ENCODE results near the gene MYO3A.

The MYO3A gene

DNA sequence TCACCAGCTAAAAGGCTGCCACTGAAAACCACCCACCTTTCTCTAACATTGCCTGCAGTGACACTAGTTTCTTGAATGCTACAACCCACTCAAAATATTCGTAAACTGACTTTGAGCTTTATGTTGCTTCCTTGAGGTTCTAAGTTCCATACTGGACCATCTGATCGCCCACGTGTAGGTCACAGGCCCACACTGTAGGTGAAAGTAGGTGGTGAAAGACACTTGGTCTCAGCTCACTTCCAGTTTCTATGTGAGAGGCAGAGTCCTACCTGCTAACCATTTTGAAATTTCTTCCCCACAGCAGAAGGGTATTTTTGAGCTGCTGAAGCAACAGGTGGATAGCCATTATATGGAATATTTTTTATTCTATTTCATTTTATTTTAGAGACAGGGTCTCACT is 97.3 kb downstream of the MYO3A start:
- H3K9me3 ChIP-seq (ENCODE audit: control insufficient read depth, insufficient read depth, low read length) = no peaks in the 10 kb centered on the region
- H3K27me3 ChIP-seq (ENCODE audit: control insufficient read depth, low read length) = no peaks in the 10 kb centered on the region
- H3K4me1 ChIP-seq (ENCODE audit: control insufficient read depth, low read length) = peaks cover 4% of the 10 kb centered on the region; the same call in 1 of the 2 replicates
- no peak overlapping the region for H3K4me2 ChIP-seq (ENCODE audit: low read length)
- no peaks in the 10 kb centered on the region for H3K79me2 ChIP-seq (ENCODE audit: control insufficient read depth, low read length)
- no peak overlapping the region for H3K27ac ChIP-seq (ENCODE audit: low read depth, low read length)
- H4K20me1 ChIP-seq (ENCODE audit: control insufficient read depth, insufficient read depth, low read depth, low read length) = no peaks in the 10 kb centered on the region
- H3K36me3 ChIP-seq (ENCODE audit: control insufficient read depth, low read length) = no peaks in the 10 kb centered on the region
- H3K4me3 ChIP-seq (ENCODE audit: low read length) = no peak overlapping the region
- TF ChIP-seq, protein P1, sequence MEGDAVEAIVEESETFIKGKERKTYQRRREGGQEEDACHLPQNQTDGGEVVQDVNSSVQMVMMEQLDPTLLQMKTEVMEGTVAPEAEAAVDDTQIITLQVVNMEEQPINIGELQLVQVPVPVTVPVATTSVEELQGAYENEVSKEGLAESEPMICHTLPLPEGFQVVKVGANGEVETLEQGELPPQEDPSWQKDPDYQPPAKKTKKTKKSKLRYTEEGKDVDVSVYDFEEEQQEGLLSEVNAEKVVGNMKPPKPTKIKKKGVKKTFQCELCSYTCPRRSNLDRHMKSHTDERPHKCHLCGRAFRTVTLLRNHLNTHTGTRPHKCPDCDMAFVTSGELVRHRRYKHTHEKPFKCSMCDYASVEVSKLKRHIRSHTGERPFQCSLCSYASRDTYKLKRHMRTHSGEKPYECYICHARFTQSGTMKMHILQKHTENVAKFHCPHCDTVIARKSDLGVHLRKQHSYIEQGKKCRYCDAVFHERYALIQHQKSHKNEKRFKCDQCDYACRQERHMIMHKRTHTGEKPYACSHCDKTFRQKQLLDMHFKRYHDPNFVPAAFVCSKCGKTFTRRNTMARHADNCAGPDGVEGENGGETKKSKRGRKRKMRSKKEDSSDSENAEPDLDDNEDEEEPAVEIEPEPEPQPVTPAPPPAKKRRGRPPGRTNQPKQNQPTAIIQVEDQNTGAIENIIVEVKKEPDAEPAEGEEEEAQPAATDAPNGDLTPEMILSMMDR (IDR thresholded peaks at IDR 0.05; ENCODE audit: low read depth, low read length, poor library complexity, severe bottlenecking) = no peak
- TF ChIP-seq EZH2phosphoT487 (IDR thresholded peaks at IDR 0.05; ENCODE audit: borderline replicate concordance, low read length) = no peak
- no peaks in the 10 kb centered on the region for H3K9me2 ChIP-seq (replicated peaks; ENCODE audit: control insufficient read depth, low read length)
- H3F3A ChIP-seq (ENCODE audit: control insufficient read depth, insufficient read depth) = no peaks in the 10 kb centered on the region

DNA sequence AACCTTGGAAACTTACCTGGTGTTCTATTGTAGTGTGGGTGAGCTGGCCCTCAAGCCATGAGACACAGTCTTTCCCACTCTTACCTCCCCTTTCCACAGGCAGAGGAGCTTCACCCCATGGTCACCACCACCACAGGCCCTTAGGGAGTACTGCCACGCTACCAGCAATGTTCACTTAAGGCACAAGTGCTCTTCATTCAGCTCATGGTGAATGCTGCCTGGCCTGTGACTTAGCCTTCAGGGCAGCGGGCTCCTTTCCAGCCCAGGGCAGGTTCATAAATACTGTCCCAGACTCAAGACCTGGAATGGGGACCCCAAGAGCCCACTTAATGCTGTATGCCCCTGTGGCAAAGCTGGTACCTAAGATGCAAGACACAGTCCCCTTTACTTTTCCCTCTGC is 109.4 kb downstream of the MYO3A start:
- H3F3A ChIP-seq (ENCODE audit: control insufficient read depth, insufficient read depth) = no peaks in the 10 kb centered on the region
- no peaks in the 10 kb centered on the region for H3K36me3 ChIP-seq (ENCODE audit: control insufficient read depth, low read length)
- H4K20me1 ChIP-seq (ENCODE audit: control insufficient read depth, insufficient read depth, low read depth, low read length) = no peaks in the 10 kb centered on the region
- H3K9me2 ChIP-seq (replicated peaks; ENCODE audit: control insufficient read depth, low read length) = no peaks in the 10 kb centered on the region
- H3K4me2 ChIP-seq (ENCODE audit: low read length) = no peak overlapping the region
- no peak overlapping the region for H3K27ac ChIP-seq (ENCODE audit: low read depth, low read length)
- no peaks in the 10 kb centered on the region for H3K9me3 ChIP-seq (ENCODE audit: control insufficient read depth, insufficient read depth, low read length)
- H3K4me3 ChIP-seq (ENCODE audit: low read length) = no peak overlapping the region
- no peaks in the 10 kb centered on the region for H3K27me3 ChIP-seq (ENCODE audit: control insufficient read depth, low read length)
- H3K79me2 ChIP-seq (ENCODE audit: control insufficient read depth, low read length) = no peaks in the 10 kb centered on the region
- no peak for TF ChIP-seq EZH2phosphoT487 (IDR thresholded peaks at IDR 0.05; ENCODE audit: borderline replicate concordance, low read length)
- TF ChIP-seq, protein P1 (IDR thresholded peaks at IDR 0.05; ENCODE audit: low read depth, low read length, poor library complexity, severe bottlenecking) = no peak
- H3K4me1 ChIP-seq (ENCODE audit: control insufficient read depth, low read length) = peaks cover 16% of the 10 kb centered on the region

DNA sequence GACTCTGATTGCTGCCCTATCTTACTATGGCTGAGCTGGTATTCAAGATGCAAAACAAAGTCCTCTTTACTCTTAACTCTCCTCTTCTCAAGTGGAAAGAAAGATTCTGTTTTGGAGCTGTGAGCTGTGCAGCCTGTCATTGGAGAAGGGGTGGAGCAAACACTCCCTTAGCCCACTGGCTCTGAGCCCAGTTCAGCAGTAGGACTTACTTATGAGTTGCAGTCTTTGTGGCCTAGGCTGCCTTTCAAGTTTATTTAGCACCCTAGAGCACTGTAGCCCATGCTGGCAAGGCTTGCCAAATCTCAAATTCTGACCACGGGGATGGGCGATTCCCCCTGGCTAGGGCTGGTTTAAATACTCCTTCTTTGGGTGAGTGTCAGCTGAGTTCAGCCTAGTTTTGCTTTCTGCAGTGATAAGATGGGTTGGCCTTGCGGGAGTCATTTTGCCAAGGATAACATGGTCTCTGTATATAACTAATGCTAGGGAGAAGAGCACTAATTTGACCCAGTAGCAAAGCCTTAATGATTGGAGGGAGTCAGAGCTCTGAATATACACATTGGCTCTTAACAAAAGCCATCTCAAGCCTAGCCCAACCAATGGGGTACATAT is 110.2 kb downstream of the MYO3A start:
- H3K27ac ChIP-seq (ENCODE audit: low read depth, low read length) = no peak overlapping the region
- no peak overlapping the region for H3K4me3 ChIP-seq (ENCODE audit: low read length)
- H3K79me2 ChIP-seq (ENCODE audit: control insufficient read depth, low read length) = no peaks in the 10 kb centered on the region
- no peaks in the 10 kb centered on the region for H3K9me3 ChIP-seq (ENCODE audit: control insufficient read depth, insufficient read depth, low read length)
- peaks cover 16% of the 10 kb centered on the region for H3K4me1 ChIP-seq (ENCODE audit: control insufficient read depth, low read length)
- H3K4me2 ChIP-seq (ENCODE audit: low read length) = no peak overlapping the region
- H3K36me3 ChIP-seq (ENCODE audit: control insufficient read depth, low read length) = no peaks in the 10 kb centered on the region
- H3F3A ChIP-seq (ENCODE audit: control insufficient read depth, insufficient read depth) = no peaks in the 10 kb centered on the region
- H3K9me2 ChIP-seq (replicated peaks; ENCODE audit: control insufficient read depth, low read length) = no peaks in the 10 kb centered on the region
- no peaks in the 10 kb centered on the region for H4K20me1 ChIP-seq (ENCODE audit: control insufficient read depth, insufficient read depth, low read depth, low read length)
- no peak for TF ChIP-seq EZH2phosphoT487 (IDR thresholded peaks at IDR 0.05; ENCODE audit: borderline replicate concordance, low read length)
- TF ChIP-seq, protein P1 (IDR thresholded peaks at IDR 0.05; ENCODE audit: low read depth, low read length, poor library complexity, severe bottlenecking) = no peak
- H3K27me3 ChIP-seq (ENCODE audit: control insufficient read depth, low read length) = no peaks in the 10 kb centered on the region
